GM19025 (cell line): ENCODE measurements around the gene RGS2.

Experiments used
- ATAC-seq: cut with Tn5 transposase; IDR thresholded peaks from one replicate; pipeline ENCODE4 v1.9.1; 2021; ENCODE audit warnings: mild to moderate bottlenecking, low read depth, moderate library complexity; ENCODE audit not compliant: unreplicated experiment

Gene RGS2

DNA sequence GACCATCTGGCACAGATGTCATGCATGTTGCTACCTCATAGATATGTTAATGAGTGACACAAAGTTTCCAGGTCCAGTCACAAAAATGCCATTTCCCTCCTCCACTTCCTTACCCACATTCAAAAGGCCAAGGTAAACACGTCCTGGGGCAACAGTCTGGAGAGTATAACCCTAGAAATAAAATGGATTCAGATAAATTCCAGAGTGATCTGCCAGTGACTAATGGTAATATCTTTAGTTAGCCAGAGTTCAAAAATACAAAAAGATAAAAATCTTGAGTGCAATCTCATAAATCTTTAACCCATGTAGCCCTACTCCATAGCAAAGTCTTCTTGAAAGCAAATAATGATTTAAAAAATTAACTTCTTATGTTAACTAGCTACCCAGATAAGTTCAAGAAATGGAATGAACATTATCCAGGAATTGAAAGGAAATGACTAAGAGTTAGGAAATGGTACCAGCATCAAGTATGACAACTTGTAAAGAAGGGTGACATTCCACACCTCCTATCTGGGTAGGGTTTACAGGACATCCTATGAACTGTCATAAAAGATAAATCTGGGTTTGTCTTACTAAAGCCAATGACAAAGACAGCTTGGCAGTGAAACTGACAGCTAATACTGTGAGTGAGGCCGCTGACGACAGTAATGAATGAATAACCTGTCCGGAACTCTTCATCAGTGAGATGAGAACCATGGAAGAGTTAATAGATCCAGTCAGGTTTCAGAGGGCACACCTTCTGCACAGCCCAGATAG lies 18.1 kb downstream of the RGS2 start:
- ATAC-seq, result peak; percentile 97

DNA sequence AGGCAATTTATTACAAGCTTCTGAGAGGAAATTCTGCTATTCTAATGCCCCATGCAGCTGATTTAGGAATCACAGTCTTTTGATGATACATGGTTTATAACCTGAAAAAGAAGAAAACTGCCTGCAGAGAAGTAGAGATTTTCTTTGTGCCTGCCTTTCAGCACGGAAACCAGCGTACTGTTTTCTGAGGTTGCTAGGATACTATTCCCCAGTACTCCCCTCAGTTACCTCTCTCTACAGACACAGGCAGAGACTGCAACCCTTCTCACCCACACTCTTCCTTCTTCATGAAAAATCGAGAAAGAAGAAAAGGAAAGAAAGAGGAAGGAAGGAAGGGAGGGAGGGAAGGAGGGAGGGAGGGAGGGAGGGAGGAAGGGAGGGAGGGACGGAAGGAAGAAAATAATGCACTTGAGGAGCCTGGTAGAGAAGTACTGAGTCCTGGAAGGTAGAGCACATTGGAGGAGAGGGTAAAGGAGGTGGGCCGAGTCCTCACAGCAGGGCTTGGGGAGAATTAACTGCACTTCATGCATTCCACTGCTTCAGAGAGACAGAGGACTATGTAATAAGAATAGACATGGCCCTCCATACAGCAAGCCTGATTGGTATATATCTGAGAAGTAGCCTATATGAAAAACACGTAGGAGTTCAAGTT lies 21.9 kb downstream of the RGS2 start:
- no peak for ATAC-seq

DNA sequence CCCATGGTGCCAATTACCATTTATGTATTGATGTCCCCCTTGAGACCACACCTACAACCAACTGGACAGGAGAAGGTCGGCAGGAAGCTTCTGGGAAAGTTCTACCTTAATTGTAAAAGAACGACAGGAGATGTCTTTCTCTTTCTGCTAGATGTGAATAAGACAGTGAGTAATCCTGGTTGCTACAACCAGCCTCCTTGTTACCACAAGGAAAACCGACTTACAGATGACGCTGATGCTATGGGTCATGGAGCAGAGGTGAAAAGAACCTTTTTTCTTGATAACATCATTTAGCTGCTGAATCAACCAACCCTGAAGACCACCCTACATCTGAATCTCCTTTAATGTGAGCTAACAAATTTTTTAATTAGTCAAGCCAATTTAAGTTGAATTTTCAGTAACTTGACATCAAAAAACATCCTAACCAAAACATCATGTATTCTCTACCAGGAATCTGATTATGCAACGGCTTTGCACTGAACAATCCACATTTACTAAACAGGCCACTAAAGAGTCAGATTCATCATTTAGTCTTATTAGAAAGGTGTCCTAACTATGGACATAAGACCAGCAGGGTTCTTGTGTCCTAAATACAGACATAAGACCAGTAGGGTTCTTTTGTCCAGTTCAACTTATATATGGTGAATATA lies 23.0 kb downstream of the RGS2 start:
- no peak for ATAC-seq

DNA sequence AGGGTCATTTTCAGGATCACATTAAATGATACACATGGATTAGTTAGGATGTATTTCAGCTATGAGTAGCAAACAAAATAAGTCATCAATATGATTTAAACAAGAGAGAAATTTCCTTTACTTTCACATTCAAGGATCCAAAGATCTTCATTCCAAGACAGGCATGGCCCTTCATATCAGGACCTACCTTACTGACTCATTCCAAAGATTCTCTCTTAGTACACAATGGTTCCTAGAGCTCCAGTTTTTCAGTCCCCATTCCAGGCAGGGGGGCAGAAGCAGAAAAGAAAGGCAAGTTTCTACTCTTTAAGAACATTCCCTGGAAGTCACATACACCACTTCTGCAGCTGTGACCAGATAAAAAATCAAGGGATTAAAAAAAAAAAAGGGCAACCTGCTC lies 23.7 kb downstream of the RGS2 start:
- no peak for ATAC-seq

DNA sequence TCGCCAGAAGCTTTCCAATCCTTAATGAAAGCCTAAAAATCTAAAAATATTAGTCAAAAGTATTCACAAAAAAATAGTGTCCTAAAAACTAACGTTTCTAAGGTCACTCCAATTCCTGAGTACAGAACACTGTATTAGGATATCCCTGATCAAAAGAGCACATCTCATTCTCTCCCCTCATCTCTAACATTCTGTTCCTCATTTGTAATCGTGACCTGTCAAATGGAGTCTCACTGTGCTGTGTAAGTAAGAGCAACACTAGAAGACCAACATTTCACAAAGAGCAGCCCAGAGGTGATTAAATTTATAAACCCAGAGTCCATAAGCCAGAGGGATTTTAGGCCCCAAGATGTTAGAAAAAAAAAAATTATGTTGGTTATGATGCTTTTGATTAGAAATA lies 26.3 kb downstream of the RGS2 start:
- no peak for ATAC-seq

DNA sequence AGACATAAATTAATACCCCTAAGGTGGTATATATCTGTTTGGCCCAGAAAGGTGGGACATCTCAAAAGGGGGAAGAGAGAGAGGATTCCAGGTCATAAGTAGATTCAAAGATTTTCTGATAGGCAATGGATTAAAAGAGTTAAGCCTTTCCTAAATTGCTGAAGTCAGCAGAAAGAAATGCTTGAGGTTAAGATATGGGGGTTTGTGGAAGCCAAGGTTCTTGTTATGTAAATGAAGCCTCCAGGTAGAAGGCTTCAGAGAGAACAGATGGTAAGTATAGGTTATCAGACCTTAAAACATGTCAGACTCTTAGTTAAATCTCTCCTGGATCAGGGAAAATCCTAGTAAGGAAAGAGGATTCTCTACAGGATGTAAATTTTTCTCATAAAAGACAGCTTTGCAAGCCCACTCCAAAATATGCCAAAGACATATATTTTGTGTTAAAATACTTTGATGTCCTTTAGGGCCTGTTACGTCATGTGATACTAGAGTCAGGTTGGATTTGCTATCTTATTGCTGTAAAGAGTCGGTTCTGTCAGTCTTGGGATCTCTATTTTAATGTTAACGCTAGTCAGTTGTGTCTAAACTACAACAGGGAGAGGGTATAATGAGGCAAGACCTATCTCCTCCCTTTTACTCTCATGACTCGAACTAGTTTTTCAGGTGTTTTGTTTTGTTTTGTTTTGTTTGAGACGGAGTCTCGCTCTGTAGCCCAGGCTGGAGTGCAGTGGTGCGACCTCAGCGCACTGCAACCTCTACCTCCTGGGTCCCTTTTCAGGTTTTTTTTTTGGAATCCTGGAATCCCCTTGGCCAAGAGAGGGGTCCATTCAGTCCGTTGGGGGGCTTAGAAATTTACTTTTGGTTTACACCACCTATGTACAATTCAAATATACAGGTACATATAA lies 30.6 kb downstream of the RGS2 start:
- no peak for ATAC-seq

DNA sequence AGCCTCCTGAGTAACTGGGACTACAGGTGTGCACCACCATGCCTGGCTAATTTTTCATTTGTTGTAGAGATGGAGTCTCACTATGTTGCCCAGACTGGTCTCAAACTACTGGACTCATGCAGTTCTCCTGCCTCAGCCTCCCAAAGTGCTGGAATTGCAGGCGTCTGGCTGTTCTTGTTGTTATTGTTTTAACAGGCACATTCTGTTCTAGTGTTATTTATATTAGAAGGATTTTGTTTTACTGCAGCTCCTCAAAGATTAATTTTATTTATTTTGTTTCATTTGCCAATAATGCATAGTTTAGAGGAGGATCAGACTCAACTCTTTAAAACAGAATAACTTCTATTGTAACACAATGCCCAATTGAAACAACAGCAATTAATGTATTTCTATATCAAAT lies 35.5 kb downstream of the RGS2 start:
- ATAC-seq, result no peak

DNA sequence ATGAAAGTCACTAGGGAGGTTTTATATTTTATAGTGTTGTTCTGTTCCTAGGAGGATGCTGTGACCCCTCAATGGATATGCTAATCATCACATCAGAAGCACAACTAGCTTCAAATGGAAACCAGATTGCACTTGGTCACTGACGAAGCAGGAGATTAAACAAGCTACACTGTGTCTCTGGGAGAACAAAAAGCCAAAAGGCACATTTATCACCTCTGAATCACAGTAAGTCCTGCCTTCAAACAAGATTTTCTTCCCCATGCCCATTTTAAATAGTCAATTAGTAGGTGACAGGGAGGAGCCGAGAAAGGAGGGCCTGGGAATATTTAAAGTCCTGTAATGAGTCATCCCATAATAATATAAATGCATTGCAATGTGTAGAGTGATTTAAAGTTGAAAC lies 38.1 kb downstream of the RGS2 start:
- no peak for ATAC-seq

DNA sequence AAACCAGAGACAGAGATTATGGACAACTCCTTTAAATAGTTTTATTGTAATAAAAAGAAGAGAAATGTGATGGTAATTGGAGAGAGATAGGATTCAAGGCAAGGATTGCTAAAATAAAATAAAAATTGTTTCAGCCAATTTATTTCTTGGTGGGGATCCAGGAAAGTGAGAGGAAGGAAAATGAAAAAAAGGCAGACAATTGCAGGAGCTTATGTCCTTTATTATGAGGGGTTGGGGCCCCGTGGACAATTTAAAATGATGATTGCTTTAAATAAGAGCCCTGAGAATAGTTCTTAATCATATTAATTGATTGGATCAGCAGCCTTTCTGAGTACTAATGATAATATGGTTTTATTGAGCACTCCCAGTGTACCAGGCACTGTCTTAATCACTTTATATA lies 40.2 kb downstream of the RGS2 start:
- no peak for ATAC-seq

DNA sequence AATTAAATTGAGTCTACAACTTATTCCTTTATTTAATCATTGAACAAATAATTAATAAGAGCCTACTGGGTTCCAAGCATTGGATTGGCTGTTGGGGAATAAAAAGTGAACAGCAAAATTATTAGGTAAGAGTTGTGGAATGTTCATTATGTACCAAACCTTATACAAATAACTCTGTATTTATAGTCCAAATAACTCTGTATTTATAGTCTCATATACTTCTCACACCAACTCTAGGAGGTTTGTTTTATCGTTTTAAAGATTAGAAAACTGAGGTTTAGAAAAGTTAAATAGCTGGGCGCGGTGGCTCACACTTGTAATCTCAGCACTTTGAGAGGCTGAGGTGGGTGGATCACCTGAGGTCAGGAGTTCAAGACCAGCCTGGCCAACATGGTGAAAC lies 40.6 kb downstream of the RGS2 start:
- ATAC-seq, result no peak

DNA sequence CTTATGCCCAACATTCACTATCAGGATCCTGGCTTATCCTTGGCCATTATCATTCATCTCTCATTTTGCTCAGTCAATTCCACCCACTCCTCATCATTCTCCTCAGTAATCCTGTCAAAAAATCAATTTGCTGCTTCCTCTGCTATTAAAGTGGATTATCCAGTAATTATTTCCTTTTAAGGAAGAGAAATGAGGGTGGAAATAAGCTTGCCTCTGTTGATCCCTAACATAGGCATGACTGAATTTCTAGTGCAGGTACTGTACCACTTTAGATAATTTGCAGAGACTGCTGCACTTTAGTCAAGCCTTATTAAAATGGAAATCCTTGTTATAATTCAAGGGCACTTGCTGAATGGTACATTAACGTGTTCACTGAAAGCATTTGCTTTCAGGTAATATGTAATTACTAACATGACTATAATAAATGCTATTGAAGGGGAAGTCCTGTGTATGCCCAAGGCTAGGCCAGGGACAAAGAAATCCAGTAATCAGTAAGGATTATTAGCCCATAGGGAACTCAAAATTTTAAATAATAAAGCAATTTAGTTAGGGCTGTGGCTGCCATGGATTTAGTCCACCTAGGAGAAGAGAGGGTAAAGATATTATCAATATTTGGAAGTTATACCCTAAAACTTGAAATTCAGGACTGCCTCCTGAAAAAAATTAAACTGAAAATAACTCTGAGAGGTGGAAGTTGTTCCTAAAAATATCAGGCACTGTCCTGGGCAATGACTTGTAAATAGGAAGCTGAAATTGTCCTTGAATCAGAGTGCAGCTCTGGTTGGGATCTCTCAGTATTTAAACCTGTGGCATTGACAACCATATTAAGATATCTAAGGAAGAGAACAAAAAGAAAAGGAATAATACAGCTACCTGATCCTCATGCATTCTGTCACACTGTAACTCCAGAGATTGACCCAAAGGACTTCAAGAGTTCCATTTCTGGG lies 43.4 kb downstream of the RGS2 start:
- no peak for ATAC-seq

DNA sequence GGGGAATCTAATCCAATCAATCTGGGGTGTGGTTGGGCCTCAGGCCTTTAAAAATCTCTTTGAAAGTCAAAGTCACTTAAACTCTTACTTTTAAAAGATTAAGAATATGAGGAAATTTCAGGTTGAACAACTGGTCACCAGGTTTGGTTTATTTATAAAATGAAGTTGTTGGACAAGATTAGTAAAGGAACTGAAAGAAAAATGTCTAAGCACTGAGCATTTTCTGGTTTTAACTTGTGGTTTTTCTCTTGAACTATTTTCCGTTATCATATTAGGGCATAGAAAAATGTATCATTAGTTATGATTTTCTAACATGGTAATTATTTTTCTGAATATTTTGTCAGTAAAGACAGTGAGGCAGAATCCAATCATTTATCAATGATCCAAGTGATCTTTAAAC lies 49.6 kb downstream of the RGS2 start:
- no peak for ATAC-seq

DNA sequence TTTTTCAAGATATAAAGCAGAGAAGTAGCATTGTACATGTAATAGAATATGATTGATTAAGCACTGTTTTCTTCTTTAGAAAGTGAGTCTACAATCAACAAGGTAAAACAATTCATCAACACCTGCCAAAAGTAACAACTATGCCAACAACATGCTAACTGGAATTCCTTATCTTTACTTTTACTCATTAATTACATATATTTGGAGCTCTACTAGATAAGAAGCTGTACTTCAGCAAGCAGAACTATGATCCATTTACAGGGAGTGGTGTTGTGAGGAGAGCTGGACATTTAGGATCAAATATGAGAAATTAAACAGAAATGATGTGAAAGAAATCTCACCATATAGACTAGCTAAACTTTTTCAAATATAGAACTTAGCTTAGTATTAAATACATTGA lies 51.0 kb downstream of the RGS2 start:
- ATAC-seq, result no peak

DNA sequence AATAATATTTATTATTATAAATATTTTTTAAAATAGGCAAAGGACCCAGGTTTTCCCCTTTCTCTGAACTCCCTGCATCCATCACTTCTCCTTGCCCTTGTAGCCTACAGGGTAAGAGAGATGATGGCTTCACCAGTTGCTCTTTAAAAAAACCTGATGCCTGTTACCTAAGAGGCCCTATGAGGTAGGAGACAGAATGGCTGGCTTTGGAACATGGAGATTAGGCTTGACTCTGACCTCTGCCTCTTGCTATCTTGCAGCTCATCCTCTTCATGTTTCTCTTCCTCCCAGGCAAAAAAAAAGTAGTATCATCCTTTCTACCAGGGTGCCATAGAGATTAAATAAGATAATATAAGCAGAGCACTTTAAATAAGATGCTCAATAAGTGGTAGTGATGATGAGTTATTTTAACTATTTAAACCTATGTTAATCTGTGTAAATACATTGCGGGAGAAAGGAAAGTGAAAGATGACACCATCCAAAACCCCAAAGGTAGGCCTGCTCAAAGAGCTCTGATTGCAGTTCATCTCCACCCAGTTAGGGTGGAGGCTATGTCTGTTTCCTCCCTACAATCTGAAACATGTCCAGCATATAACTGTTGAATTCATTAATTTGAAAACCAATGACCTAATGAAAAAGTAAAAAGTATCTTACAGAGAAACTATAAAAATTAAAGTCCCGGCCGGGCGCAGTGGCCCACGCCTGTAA lies 51.8 kb downstream of the RGS2 start:
- ATAC-seq, result no peak

DNA sequence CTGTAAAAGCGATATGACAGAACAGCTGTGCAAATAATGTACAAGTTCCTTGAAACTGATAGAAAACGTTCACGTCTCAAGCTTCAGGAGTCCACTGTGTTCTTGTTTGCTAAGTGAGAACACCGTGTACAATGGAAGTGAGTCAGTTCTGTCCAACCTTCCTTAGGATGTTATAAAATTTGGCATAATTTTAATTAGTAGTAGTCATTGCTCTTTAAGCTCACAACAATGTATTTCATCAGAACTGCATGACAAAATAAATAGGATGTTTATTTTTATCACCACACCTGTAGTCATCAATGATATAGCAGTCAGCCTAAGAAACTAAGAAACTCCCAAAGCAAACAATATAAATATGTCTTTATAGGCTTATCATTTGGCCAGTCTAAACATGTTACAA lies 53.0 kb downstream of the RGS2 start:
- no peak for ATAC-seq
